ENCODE measurements around the gene GPR15.

Gene GPR15

GRCh38 chr3:98501863-98502576 is 29.8 kb upstream of the GPR15 start:
- no peak for TF ChIP-seq CTCF (IDR thresholded peaks at IDR 0.05; ENCODE audit: insufficient read depth, low read depth, low read length, missing control alignments)
- no peak overlapping the region for H3K4me3 ChIP-seq (ENCODE audit: low read depth, low read length)
- DNase-seq (ENCODE audit: low read depth) = no peak

GRCh38 chr3:98504539-98504938 is 27.2 kb upstream of the GPR15 start:
- DNase-seq (ENCODE audit: low read depth) = no peak
- no peak for TF ChIP-seq CTCF (IDR thresholded peaks at IDR 0.05; ENCODE audit: insufficient read depth, low read depth, low read length, missing control alignments)
- no peak overlapping the region for H3K4me3 ChIP-seq (ENCODE audit: low read depth, low read length)

- no peak for DNase-seq (ENCODE audit: low read depth)
- no peak for TF ChIP-seq CTCF (IDR thresholded peaks at IDR 0.05; ENCODE audit: insufficient read depth, low read depth, low read length, missing control alignments)
- H3K4me3 ChIP-seq (ENCODE audit: low read depth, low read length) = no peak overlapping the region
Observed at GRCh38 chr3:98508582-98508981, 23.2 kb upstream of the GPR15 start.

DNA sequence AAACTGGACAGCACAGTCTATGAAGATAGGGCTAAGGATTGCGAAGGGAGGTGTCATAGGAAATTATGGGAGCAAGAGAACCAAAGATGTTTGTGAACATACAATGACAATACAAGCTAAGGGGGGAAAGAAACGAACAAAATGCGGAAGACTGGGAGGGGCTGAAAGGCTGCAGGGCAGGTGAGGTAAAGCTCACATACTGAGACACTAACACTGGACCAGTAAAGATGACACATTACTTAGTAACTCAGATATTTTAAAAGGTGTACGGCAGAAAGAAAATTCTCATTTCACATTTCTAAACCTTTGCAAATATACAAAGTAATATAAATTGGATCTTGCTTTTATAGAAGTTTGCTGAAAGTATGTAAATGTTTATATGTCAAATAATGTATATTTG is 19.2 kb upstream of the GPR15 start:
- no peak for DNase-seq (ENCODE audit: low read depth)
- H3K4me3 ChIP-seq (ENCODE audit: low read depth, low read length) = no peak overlapping the region
- TF ChIP-seq CTCF (IDR thresholded peaks at IDR 0.05; ENCODE audit: insufficient read depth, low read depth, low read length, missing control alignments) = no peak

DNA sequence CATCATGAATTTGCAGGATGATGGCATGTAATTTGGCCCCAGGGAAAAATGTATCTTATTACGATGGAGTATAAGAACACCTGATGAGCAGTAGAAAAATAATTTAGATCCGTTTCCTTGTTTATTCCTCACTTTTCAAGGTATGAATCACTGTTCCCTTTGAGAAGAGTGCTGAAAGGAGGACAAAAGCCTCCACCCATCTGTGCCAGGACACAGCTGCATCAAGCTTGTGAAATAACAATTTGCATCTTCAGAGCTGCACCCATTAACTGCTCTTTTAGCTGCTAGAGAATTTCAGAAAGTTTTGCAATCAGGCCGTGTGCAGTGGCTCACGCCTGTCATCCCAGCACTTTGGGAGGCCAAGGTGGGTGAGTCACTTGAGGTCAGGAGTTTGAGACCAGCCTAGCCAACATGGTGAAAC is 18.7 kb upstream of the GPR15 start:
- TF ChIP-seq CTCF (IDR thresholded peaks at IDR 0.05; ENCODE audit: insufficient read depth, low read depth, low read length, missing control alignments) = no peak
- DNase-seq (ENCODE audit: low read depth) = no peak

DNA sequence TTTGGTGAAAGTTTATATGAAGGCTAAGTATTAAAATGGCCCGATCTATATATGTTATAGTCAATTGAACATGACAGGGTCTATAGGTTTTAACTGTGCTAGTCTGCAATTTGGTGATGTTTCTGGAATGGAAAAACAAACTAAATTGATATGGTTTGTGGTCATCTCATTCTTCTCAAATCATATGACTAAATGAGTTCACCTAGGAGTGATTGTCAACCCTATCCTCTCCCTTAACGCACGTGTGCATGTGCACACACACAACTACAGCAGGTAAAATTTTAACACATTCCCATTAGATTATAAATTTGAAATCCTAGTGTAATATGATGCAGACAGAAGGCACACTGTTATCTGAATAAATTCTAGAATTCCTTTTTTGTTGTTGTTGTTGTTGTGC is 18.0 kb upstream of the GPR15 start:
- no peak overlapping the region for H3K4me3 ChIP-seq (ENCODE audit: low read depth, low read length)
- DNase-seq (ENCODE audit: low read depth) = no peak
- no peak for TF ChIP-seq CTCF (IDR thresholded peaks at IDR 0.05; ENCODE audit: insufficient read depth, low read depth, low read length, missing control alignments)

More for the DNA sequence above, 18.7 kb upstream of the GPR15 start:
- no peak overlapping the region for H3K4me3 ChIP-seq (ENCODE audit: low read depth, low read length)

DNA sequence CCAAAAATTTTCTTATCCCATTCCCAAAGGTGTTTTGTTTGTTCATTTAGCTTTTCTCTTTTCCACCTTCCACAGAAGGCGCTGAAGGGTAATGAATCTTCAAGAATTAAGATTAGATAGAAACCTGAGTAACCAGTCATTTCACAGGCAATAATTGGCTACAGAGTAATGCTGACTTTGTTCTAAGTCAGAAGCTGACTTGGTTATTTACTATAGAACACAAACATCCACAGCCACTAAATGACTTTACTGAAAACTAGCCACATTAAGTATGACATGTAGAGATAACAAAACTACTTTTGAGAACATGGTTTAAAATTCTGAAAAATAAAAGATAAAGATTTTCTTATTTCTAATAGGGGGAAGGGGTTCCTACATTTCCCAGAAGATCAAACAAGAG is 16.8 kb upstream of the GPR15 start:
- no peak overlapping the region for H3K4me3 ChIP-seq (ENCODE audit: low read depth, low read length)
- no peak for TF ChIP-seq CTCF (IDR thresholded peaks at IDR 0.05; ENCODE audit: insufficient read depth, low read depth, low read length, missing control alignments)
- DNase-seq (ENCODE audit: low read depth) = no peak

Data from GM12865 (cell line).